ENCODE results near the gene ABCA6. TPM values are rescaled to one million over a fixed set of nuclear protein-coding genes. Genes with fewer than 3 reads are reported as not detected.

Gene ABCA6
- total RNA-seq, 3 donors from 2014 or later (not counting 1 experiment from before 2014, with no cell fraction given), result 0.45 to 1.6 (median 0.75) TPM

DNA sequence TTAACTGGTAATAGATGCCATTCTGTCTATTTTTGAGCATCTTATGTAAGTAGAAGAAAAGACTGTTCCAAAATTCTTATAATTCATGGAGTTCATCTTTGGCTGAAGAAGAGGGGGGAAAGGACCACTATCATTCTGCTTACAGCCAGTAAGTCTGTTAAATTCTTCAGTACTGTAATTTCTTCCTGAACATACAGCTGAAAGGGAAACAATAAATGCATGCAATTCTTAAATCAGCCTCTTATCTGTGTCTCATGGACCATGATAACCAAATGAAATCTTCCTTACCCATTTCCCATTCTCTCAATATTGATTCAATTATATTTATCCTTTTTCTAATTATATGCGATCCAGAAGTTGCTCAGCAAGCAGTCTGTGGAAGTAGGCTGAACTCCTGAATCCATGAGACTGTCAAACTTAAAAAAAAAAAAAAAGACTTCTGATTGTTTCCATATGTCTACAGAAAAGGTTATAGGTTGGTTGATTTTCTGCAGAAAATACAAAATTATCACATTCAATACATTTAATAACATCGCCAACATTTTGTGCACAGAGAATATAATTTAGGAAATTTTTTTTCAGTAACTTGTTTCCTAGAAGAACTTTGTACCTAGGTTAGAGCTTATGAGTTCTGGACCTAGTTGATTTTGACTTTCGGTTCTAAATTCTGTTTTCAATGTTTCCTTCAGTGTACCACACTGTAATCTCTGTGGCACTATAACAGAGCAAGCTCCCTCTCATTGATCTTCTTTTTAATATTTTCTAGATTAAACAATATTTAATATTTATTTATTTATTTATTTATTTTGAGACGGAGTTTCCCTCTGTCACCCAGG, 79.8 kb downstream of the ABCA6 start:
- Mint-ChIP-seq H3K27me3 (ENCODE audit: low read depth in 2 of 2) (no peaks in the 10 kb centered on the region), H3K36me3 (no peaks in the 10 kb centered on the region), H3K4me3 (no peak overlapping the region), H3K4me1 (peaks cover 37 to 51% of the 10 kb centered on the region in 2 donors), H3K9me3 (no peaks in the 10 kb centered on the region), H3K27ac (no peak overlapping the region)
- H3K27me3 ChIP-seq (ENCODE audit: control insufficient read depth, insufficient read depth, low read length), result no peaks in the 10 kb centered on the region
- no peak for ATAC-seq
- H3K27ac ChIP-seq (ENCODE audit: low read length), result no peak overlapping the region
- 94% methylated on average over 2 of the region's 4 CpGs for WGBS (ENCODE audit: insufficient coverage)
- TF ChIP-seq, protein P1, sequence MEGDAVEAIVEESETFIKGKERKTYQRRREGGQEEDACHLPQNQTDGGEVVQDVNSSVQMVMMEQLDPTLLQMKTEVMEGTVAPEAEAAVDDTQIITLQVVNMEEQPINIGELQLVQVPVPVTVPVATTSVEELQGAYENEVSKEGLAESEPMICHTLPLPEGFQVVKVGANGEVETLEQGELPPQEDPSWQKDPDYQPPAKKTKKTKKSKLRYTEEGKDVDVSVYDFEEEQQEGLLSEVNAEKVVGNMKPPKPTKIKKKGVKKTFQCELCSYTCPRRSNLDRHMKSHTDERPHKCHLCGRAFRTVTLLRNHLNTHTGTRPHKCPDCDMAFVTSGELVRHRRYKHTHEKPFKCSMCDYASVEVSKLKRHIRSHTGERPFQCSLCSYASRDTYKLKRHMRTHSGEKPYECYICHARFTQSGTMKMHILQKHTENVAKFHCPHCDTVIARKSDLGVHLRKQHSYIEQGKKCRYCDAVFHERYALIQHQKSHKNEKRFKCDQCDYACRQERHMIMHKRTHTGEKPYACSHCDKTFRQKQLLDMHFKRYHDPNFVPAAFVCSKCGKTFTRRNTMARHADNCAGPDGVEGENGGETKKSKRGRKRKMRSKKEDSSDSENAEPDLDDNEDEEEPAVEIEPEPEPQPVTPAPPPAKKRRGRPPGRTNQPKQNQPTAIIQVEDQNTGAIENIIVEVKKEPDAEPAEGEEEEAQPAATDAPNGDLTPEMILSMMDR (IDR thresholded peaks at IDR 0.05), result no peak
- no peak overlapping the region for H3K4me3 ChIP-seq (ENCODE audit: low read length)
- DNase-seq, result no peak
- H3K4me1 ChIP-seq (ENCODE audit: control insufficient read depth, insufficient read depth, low read length), result peaks cover 9% of the 10 kb centered on the region
- no peaks in the 10 kb centered on the region for H3K9me3 ChIP-seq (ENCODE audit: control insufficient read depth, insufficient read depth, low read length)
- intact Hi-C loops (cut with micrococcal nuclease), result no loop called here
- no peaks in the 10 kb centered on the region for H3K36me3 ChIP-seq (ENCODE audit: control insufficient read depth, insufficient read depth, low read length)

DNA sequence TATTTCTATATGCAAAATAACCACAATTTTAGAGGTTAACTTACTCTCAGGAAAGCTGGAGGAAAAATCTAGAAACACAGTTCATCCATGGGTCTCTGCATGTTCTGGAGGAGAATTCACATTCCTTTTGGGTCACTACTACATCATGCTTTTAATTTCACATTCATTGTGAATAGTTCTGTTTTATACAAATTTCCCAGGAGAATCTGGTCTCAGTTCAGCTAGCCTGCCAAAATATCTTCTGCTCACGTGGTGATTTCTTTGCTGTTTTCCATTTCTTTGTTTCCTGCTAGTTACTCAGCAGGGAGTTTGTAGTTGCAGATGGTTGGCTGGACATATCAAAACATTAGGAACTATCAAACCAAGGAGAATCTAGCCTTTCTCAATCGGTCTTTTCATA, 80.9 kb downstream of the ABCA6 start, which contains the start of gene ABCA9:
Gene ABCA9, minus strand, starts transcription at position 106 of the 400 bp plus-strand sequence. CDS start 9,801 bp downstream, outside the sequence.
- H3K9me3 Mint-ChIP-seq, result peaks cover 0 to 3% of the 10 kb centered on the region in 2 donors
- H3K4me1 Mint-ChIP-seq, result peaks cover 33 to 46% of the 10 kb centered on the region in 2 donors
- no peak within 1 kb of the TSS for H3K4me3 Mint-ChIP-seq
- Histone ChIP-seq H3K27ac (ENCODE audit: low read length) (no peak within 1 kb of the TSS), H3K27me3 (ENCODE audit: control insufficient read depth, insufficient read depth, low read length) (no peaks in the 10 kb centered on the region), H3K4me3 (ENCODE audit: low read length) (no peak within 1 kb of the TSS), H3K9me3 (ENCODE audit: control insufficient read depth, insufficient read depth, low read length) (no peaks in the 10 kb centered on the region), H3K36me3 (ENCODE audit: control insufficient read depth, insufficient read depth, low read length) (no peaks in the 10 kb centered on the region), H3K4me1 (ENCODE audit: control insufficient read depth, insufficient read depth, low read length) (peaks cover 9% of the 10 kb centered on the region)
- TF ChIP-seq, protein P1 (IDR thresholded peaks at IDR 0.05), result no peak
- H3K36me3 Mint-ChIP-seq, result no peaks in the 10 kb centered on the region
- intact Hi-C loops (cut with micrococcal nuclease), result no loop called here
- peak within 1 kb of the TSS; percentile 43 to 89 for H3K27ac Mint-ChIP-seq
- ATAC-seq, result no peak
- WGBS (ENCODE audit: insufficient coverage), result 33% methylated on average over 1 of the region's 2 CpGs
- DNase-seq, result no peak
- no peaks in the 10 kb centered on the region for H3K27me3 Mint-ChIP-seq (ENCODE audit: low read depth in 2 of 2)

- no peaks in the 10 kb centered on the region for H3K9me3 ChIP-seq (ENCODE audit: control insufficient read depth, insufficient read depth, low read length)
- Mint-ChIP-seq H3K4me3 (peak overlapping the region; percentile 55), H3K36me3 (no peaks in the 10 kb centered on the region), H3K4me1 (peaks cover 21 to 34% of the 10 kb centered on the region in 2 donors), H3K9me3 (peaks cover 0 to 4% of the 10 kb centered on the region in 2 donors), H3K27me3 (ENCODE audit: low read depth in 2 of 2) (no peaks in the 10 kb centered on the region), H3K27ac (peak overlapping the region; percentile 43 to 89)
- H3K4me1 ChIP-seq (ENCODE audit: control insufficient read depth, insufficient read depth, low read length), result peaks cover 9% of the 10 kb centered on the region
- ATAC-seq (peak in 2 of 3 donors; percentile 50 to 77), DNase-seq (no peak)
- H3K36me3 ChIP-seq (ENCODE audit: control insufficient read depth, insufficient read depth, low read length), result no peaks in the 10 kb centered on the region
- intact Hi-C loops (cut with micrococcal nuclease), result no loop called here
- no peak overlapping the region for H3K4me3 ChIP-seq (ENCODE audit: low read length)
- WGBS (ENCODE audit: insufficient coverage), result 38% methylated on average over 4 of the region's 7 CpGs
- TF ChIP-seq, protein P1 (IDR thresholded peaks at IDR 0.05), result no peak
- no peaks in the 10 kb centered on the region for H3K27me3 ChIP-seq (ENCODE audit: control insufficient read depth, insufficient read depth, low read length)
- H3K27ac ChIP-seq (ENCODE audit: low read length), result peak overlapping the region; percentile 22
Observed at GRCh38 chr17:69059458-69060175, 82.1 kb downstream of the ABCA6 start.

All from natural killer cell (primary cell).